Measurements from ENCODE around the gene SKIC3.

DNA sequence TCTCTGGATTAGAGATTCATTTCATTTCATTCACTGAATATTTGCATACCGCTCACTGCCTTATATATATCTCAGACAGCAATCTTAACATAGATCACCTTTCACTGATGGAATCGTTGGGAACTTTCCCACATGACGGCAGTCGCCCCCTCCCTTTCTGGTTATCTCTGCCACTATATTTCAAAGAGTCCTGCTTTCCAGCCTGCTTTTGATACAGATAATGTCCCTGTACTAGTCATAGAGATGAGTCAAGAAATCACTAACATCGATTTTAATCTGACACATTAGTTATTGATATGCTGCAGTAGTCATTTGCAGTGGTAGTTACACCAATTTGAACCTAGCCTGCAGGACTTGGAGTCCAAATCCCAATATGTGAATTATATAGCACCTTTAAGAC lies 8.6 kb upstream of the SKIC3 start:
- TF ChIP-seq GATA3 (IDR thresholded peaks at IDR 0.05; ENCODE audit: low read depth, low read length) (no peak), GATA2 (IDR thresholded peaks at IDR 0.05; ENCODE audit: low read depth, low read length) (no peak)

All from SH-SY5Y (cell line).